ENCODE data around the gene SMARCA2.
A peak's percentile ranks its signal among the peaks of the same experiment; 100 is the strongest.

DNA sequence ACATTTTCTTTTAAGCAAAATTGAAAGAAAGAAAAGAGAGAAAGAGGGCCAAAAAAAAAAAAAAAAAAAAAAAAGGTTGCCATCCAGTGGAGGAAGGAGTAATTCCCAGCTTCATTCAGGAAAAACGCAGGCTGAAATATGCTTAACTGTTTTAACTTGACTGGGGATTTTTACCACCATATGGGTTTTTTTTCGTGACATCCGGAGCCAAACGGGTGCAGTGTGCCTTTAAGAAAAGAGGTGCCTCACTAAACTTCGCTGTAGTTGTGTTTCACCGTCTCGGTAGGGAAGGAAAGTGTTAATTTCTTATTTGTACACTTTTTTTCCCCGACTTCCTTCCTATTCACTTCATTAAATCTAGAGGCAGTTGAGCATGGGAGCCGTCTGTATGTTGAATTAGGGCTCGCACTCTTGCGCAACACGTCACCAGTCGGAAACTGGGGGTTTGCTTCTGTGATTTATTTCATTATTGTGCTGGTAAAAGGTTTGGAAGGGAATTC is 143.0 kb downstream of the SMARCA2 start:
- TF ChIP-seq, protein P1, sequence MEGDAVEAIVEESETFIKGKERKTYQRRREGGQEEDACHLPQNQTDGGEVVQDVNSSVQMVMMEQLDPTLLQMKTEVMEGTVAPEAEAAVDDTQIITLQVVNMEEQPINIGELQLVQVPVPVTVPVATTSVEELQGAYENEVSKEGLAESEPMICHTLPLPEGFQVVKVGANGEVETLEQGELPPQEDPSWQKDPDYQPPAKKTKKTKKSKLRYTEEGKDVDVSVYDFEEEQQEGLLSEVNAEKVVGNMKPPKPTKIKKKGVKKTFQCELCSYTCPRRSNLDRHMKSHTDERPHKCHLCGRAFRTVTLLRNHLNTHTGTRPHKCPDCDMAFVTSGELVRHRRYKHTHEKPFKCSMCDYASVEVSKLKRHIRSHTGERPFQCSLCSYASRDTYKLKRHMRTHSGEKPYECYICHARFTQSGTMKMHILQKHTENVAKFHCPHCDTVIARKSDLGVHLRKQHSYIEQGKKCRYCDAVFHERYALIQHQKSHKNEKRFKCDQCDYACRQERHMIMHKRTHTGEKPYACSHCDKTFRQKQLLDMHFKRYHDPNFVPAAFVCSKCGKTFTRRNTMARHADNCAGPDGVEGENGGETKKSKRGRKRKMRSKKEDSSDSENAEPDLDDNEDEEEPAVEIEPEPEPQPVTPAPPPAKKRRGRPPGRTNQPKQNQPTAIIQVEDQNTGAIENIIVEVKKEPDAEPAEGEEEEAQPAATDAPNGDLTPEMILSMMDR (IDR thresholded peaks at IDR 0.05) = no peak
- TF ChIP-seq POLR2AphosphoS5 (IDR thresholded peaks at IDR 0.05) = peak in 2 of 3 donors; percentile 25 to 32
